Measurements from ENCODE around the gene RSU1.
"Not testable (repeated sequence)": the region's sequence is repeated elsewhere in the genome, so short reads cannot be mapped to it uniquely, and the experiment has no call there.

The RSU1 gene

GRCh38 chr10:16852624-16853023 lies 35.4 kb upstream of the RSU1 start:
- no peaks in the 10 kb centered on the region for H3K36me3 ChIP-seq (ENCODE audit: control insufficient read depth, insufficient read depth, low read length)
- no peak overlapping the region for H3K4me3 ChIP-seq (ENCODE audit: extremely low read depth, insufficient read depth, low read length, poor library complexity, severe bottlenecking)
- H3K9me3 ChIP-seq (ENCODE audit: control insufficient read depth, low read length) = no peaks in the 10 kb centered on the region
- H3K27ac ChIP-seq (ENCODE audit: low read depth, low read length, severe bottlenecking) = no peak overlapping the region
- peaks cover 14% of the 10 kb centered on the region for H3K4me1 ChIP-seq (ENCODE audit: control insufficient read depth, insufficient read depth, low read length, poor library complexity, severe bottlenecking)
- no CpG with 5 or more reads among the region's 2 CpGs for WGBS, 2 experiments (ENCODE audit: insufficient coverage in 2 of 2)

DNA sequence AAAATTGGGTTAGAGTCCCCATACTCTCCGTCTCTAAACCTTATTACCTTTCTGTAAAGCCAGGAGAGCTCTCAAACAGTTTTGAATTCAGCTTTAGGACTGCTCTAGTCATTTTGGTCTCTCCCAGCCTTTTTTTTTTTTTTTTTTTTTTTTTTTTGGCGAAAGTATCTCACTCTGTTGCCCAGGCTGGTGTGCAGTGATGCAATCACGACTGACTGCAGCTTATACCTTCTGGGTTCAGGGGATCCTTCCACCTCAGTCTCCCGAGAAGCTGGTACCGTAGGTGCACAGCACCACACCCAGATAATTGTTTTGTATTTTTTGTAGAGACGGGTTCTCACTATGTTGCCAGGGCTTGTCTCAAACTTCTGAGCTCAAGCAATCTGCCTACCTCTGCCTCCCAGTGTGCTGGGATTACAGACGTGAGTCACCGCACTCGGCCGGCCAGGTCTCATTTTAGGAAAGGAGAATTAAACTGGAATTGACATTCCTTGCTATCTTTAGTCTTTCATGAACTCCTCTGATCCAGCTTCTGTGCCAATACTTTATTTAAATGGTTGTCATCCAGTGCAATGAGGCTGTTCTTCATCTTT lies 31.4 kb upstream of the RSU1 start:
- Histone ChIP-seq H3K4me3 (ENCODE audit: extremely low read depth, insufficient read depth, low read length, poor library complexity, severe bottlenecking) (no peak overlapping the region), H3K9me3 (ENCODE audit: control insufficient read depth, low read length) (no peaks in the 10 kb centered on the region), H3K27ac (ENCODE audit: low read depth, low read length, severe bottlenecking) (no peak overlapping the region), H3K4me1 (ENCODE audit: control insufficient read depth, insufficient read depth, low read length, poor library complexity, severe bottlenecking) (peaks cover 10% of the 10 kb centered on the region), H3K36me3 (ENCODE audit: control insufficient read depth, insufficient read depth, low read length) (no peaks in the 10 kb centered on the region)
- 88 to 90% methylated on average over 5 to 8 of the region's 10 CpGs for WGBS, 2 experiments (ENCODE audit: insufficient coverage in 2 of 2)

DNA sequence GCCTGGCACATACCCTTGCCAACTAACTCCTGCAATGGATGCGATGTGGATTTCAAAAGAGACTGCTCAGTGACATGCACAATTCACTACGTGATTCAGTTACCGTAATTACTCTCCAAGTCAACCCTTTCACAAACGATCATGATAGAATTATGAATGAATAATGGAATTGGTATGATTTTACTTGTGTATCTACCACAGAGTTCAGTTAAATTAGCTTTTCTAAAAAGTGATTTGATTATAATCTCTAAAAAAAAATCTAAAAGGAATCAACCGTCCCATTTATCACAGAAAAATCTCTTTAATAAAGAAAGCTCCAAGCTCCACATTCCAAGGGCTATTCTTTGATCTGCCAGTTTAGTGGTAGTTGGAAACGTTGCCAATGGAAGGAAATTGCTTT lies 30.4 kb upstream of the RSU1 start:
- Histone ChIP-seq H3K9me3 (ENCODE audit: control insufficient read depth, low read length) (no peaks in the 10 kb centered on the region), H3K27ac (ENCODE audit: low read depth, low read length, severe bottlenecking) (no peak overlapping the region), H3K36me3 (ENCODE audit: control insufficient read depth, insufficient read depth, low read length) (no peaks in the 10 kb centered on the region), H3K4me1 (ENCODE audit: control insufficient read depth, insufficient read depth, low read length, poor library complexity, severe bottlenecking) (peaks cover 10% of the 10 kb centered on the region), H3K4me3 (ENCODE audit: extremely low read depth, insufficient read depth, low read length, poor library complexity, severe bottlenecking) (no peak overlapping the region)
- WGBS, 2 experiments (ENCODE audit: insufficient coverage in 2 of 2) = 88% methylated on average over 3 of the region's 6 CpGs; no CpG with 5 or more reads in 1 of the 2 experiments

DNA sequence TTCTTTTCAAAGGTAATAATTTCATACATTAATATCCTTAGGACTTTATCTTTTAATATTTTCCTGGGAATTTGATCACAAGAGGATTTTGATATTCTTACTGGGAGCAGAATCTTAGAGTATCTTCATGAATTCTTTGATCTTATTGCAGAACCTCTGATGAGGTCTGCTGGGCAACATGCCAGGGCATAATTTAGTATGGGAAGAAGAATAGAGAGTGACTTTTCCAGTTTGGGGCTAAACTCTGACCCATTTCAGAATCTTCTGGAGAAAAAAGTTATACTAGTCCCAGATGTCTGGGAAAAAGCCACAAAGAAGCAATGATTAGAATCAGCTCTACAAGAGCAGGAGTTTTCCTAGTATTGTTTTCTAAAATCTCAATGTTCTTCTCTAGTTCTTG lies 28.0 kb upstream of the RSU1 start:
- Histone ChIP-seq H3K36me3 (ENCODE audit: control insufficient read depth, insufficient read depth, low read length) (no peaks in the 10 kb centered on the region), H3K4me1 (ENCODE audit: control insufficient read depth, insufficient read depth, low read length, poor library complexity, severe bottlenecking) (peaks cover 10% of the 10 kb centered on the region), H3K9me3 (ENCODE audit: control insufficient read depth, low read length) (no peaks in the 10 kb centered on the region), H3K4me3 (ENCODE audit: extremely low read depth, insufficient read depth, low read length, poor library complexity, severe bottlenecking) (no peak overlapping the region), H3K27ac (ENCODE audit: low read depth, low read length, severe bottlenecking) (no peak overlapping the region)

DNA sequence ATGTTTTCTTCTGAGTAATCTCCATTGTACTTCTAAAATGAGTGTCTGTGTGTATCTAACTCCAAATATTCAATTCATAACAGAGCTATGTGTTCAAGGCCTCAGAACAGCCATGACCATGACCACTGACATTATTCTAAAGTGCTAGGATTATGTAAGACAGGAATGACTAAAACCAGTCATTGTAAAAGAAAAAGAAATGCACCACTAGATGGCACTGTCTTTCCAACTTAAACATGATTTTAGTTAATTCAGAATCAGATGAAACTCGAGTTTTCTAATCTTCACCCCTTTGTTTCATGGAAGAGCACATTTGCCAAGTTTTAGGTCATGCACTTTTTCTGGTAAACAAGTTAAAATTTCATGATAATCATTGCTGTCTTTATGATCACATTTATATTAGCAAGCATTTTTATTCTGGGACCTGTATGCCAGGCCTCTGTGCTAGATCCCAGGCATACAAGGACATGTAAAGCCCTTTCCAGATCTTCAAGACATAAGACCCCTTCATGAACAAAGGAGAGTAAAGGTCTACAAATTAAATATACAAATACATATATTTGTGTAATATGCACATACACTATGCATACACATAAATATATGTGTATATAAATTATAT lies 26.1 kb upstream of the RSU1 start:
- H3K36me3 ChIP-seq (ENCODE audit: control insufficient read depth, insufficient read depth, low read length) = no peaks in the 10 kb centered on the region
- H3K27ac ChIP-seq (ENCODE audit: low read depth, low read length, severe bottlenecking) = no peak overlapping the region
- H3K9me3 ChIP-seq (ENCODE audit: control insufficient read depth, low read length) = no peaks in the 10 kb centered on the region
- H3K4me1 ChIP-seq (ENCODE audit: control insufficient read depth, insufficient read depth, low read length, poor library complexity, severe bottlenecking) = peaks cover 6% of the 10 kb centered on the region
- WGBS, 2 experiments (ENCODE audit: insufficient coverage in 2 of 2) = 20% methylated on average over 1 of the region's 1 CpG; no CpG with 5 or more reads in 1 of the 2 experiments
- H3K4me3 ChIP-seq (ENCODE audit: extremely low read depth, insufficient read depth, low read length, poor library complexity, severe bottlenecking) = no peak overlapping the region

GRCh38 chr10:16835228-16835627 lies 18.0 kb upstream of the RSU1 start:
- H3K4me3 ChIP-seq (ENCODE audit: extremely low read depth, insufficient read depth, low read length, poor library complexity, severe bottlenecking) = no peak overlapping the region
- 80 to 99% methylated on average over 5 to 7 of the region's 8 CpGs for WGBS, 2 experiments (ENCODE audit: insufficient coverage in 2 of 2)
- H3K9me3 ChIP-seq (ENCODE audit: control insufficient read depth, low read length) = no peaks in the 10 kb centered on the region
- H3K36me3 ChIP-seq (ENCODE audit: control insufficient read depth, insufficient read depth, low read length) = no peaks in the 10 kb centered on the region
- no peaks in the 10 kb centered on the region for H3K4me1 ChIP-seq (ENCODE audit: control insufficient read depth, insufficient read depth, low read length, poor library complexity, severe bottlenecking)
- H3K27ac ChIP-seq (ENCODE audit: low read depth, low read length, severe bottlenecking) = no peak overlapping the region

DNA sequence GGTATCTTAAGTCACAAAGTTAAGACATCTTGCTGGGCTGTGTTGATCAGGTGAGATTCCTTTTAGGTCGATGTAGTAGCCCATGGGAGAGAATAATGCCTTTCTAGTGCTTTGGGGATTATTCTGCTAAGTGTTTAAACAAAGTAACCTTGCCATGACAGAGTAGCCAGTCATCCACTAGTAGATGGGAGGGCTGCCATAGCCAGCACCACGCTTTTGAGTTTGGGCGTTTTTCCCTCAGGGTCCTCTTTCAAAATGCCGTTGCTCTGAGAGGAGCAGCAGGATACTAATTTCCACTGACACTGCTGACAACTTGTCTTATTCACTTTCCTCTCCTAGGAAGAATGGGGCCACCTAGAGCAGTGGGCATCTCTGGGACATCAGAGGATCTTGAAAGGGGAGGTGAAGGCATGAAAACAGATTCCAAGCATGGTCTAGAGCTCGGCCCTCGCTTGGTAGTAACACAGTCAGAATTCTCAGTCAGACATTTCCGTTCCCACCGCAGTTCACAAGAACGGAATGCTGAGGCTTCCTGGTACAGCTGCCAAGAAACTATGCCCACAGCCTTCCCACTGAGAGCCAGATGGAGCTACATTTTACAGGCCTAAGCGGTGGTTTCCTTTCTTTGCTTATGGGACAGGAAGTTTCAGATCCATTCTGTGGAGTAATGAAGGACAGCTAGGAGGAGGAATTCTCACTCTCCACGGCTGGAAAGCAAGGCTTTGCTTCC lies 15.3 kb upstream of the RSU1 start:
- H3K36me3 ChIP-seq (ENCODE audit: control insufficient read depth, insufficient read depth, low read length) = no peaks in the 10 kb centered on the region
- 84 to 90% methylated on average over 9 to 10 of the region's 11 CpGs for WGBS, 2 experiments (ENCODE audit: insufficient coverage in 2 of 2)
- H3K4me1 ChIP-seq (ENCODE audit: control insufficient read depth, insufficient read depth, low read length, poor library complexity, severe bottlenecking) = peaks cover 7% of the 10 kb centered on the region
- H3K27ac ChIP-seq (ENCODE audit: low read depth, low read length, severe bottlenecking) = no peak overlapping the region
- no peak overlapping the region for H3K4me3 ChIP-seq (ENCODE audit: extremely low read depth, insufficient read depth, low read length, poor library complexity, severe bottlenecking)
- H3K9me3 ChIP-seq (ENCODE audit: control insufficient read depth, low read length) = no peaks in the 10 kb centered on the region

GRCh38 chr10:16828701-16829175 lies 11.5 kb upstream of the RSU1 start:
- Histone ChIP-seq H3K4me1 (ENCODE audit: control insufficient read depth, insufficient read depth, low read length, poor library complexity, severe bottlenecking) (peaks cover 7% of the 10 kb centered on the region), H3K9me3 (ENCODE audit: control insufficient read depth, low read length) (no peaks in the 10 kb centered on the region), H3K27ac (ENCODE audit: low read depth, low read length, severe bottlenecking) (no peak overlapping the region), H3K36me3 (ENCODE audit: control insufficient read depth, insufficient read depth, low read length) (no peaks in the 10 kb centered on the region), H3K4me3 (ENCODE audit: extremely low read depth, insufficient read depth, low read length, poor library complexity, severe bottlenecking) (no peak overlapping the region)
- 92 to 98% methylated on average over 7 of the region's 9 CpGs for WGBS, 2 experiments (ENCODE audit: insufficient coverage in 2 of 2)

DNA sequence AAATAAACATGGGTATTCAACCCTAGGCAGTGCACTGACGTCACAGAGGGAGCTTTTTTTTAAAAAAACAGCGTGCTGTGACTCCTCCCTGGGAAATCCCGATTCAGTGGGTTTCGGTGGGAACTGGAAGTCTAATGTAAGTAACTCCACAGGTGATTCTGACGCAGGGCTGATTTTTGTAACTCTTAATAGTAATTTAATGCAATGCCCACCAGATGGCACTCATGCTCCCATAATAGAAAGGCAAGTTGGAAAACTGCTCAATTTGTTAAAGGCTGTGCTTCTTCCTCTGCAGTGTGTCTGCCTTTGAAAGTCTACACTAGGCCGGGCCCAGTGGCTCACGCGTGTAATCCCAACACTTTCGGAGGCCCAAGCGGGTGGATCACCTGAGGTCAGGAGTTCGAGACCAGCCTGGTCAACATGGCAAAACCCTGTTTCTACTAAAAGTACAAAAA lies 10.9 kb upstream of the RSU1 start:
- Histone ChIP-seq H3K4me3 (ENCODE audit: extremely low read depth, insufficient read depth, low read length, poor library complexity, severe bottlenecking) (no peak overlapping the region), H3K9me3 (ENCODE audit: control insufficient read depth, low read length) (peaks cover 2% of the 10 kb centered on the region), H3K27ac (ENCODE audit: low read depth, low read length, severe bottlenecking) (no peak overlapping the region), H3K4me1 (ENCODE audit: control insufficient read depth, insufficient read depth, low read length, poor library complexity, severe bottlenecking) (peaks cover 7% of the 10 kb centered on the region), H3K36me3 (ENCODE audit: control insufficient read depth, insufficient read depth, low read length) (no peaks in the 10 kb centered on the region)
- 29 to 32% methylated on average over 7 to 10 of the region's 11 CpGs for WGBS, 2 experiments (ENCODE audit: insufficient coverage in 2 of 2)

GRCh38 chr10:16827474-16827873 lies 10.2 kb upstream of the RSU1 start:
- H3K4me3 ChIP-seq (ENCODE audit: extremely low read depth, insufficient read depth, low read length, poor library complexity, severe bottlenecking); H3K36me3 ChIP-seq (ENCODE audit: control insufficient read depth, insufficient read depth, low read length); H3K27ac ChIP-seq (ENCODE audit: low read depth, low read length, severe bottlenecking); H3K9me3 ChIP-seq (ENCODE audit: control insufficient read depth, low read length); H3K4me1 ChIP-seq (ENCODE audit: control insufficient read depth, insufficient read depth, low read length, poor library complexity, severe bottlenecking): not testable (repeated sequence)
- 74 to 90% methylated on average over 3 to 7 of the region's 8 CpGs for WGBS, 2 experiments (ENCODE audit: insufficient coverage in 2 of 2)
